ENCODE results near the gene LRRTM2.
"Not testable (repeated sequence)": the region's sequence is repeated elsewhere in the genome, so short reads cannot be mapped to it uniquely, and the experiment has no call there.

Gene LRRTM2

GRCh38 chr5:138874771-138875551 is at the start of gene LRRTM2:
LRRTM2 (minus strand) TSS chr5:138875335; CDS start chr5:138874911, 424 bp downstream.
- DNase-seq (ENCODE audit: low read depth): peak; percentile 45

- no peak for DNase-seq (ENCODE audit: low read depth)
These were observed 47.4 kb upstream of the LRRTM2 start for GRCh38 chr5:138922494-138922893.

- DNase-seq (ENCODE audit: low read depth): not testable (repeated sequence)
These were observed 46.2 kb upstream of the LRRTM2 start for GRCh38 chr5:138921362-138921761.

GRCh38 chr5:138920181-138920580 is 45.0 kb upstream of the LRRTM2 start:
- no peak for DNase-seq (ENCODE audit: low read depth)

GRCh38 chr5:138918686-138919085 is 43.6 kb upstream of the LRRTM2 start:
- DNase-seq (ENCODE audit: low read depth): no peak

GRCh38 chr5:138914338-138914737 is 39.2 kb upstream of the LRRTM2 start:
- no peak for DNase-seq (ENCODE audit: low read depth)

- no peak for DNase-seq (ENCODE audit: low read depth)
These were observed 38.6 kb upstream of the LRRTM2 start for GRCh38 chr5:138913773-138914172.

GRCh38 chr5:138912093-138912492 is 37.0 kb upstream of the LRRTM2 start:
- DNase-seq (ENCODE audit: low read depth): no peak

GRCh38 chr5:138911441-138911840 is 36.3 kb upstream of the LRRTM2 start:
- no peak for DNase-seq (ENCODE audit: low read depth)

- no peak for DNase-seq (ENCODE audit: low read depth)
These were observed 35.5 kb upstream of the LRRTM2 start for GRCh38 chr5:138910546-138911185.

- DNase-seq (ENCODE audit: low read depth): no peak
These were observed 34.6 kb upstream of the LRRTM2 start for GRCh38 chr5:138909734-138910133.

- DNase-seq (ENCODE audit: low read depth): peak; percentile 36
These were observed 30.4 kb upstream of the LRRTM2 start for GRCh38 chr5:138905541-138905940.

- DNase-seq (ENCODE audit: low read depth): no peak
These were observed 28.1 kb upstream of the LRRTM2 start for GRCh38 chr5:138903130-138903775.

GRCh38 chr5:138901716-138902115 is 26.6 kb upstream of the LRRTM2 start:
- DNase-seq (ENCODE audit: low read depth): no peak

- no peak for DNase-seq (ENCODE audit: low read depth)
These were observed 25.3 kb upstream of the LRRTM2 start for GRCh38 chr5:138900281-138900965.

- no peak for DNase-seq (ENCODE audit: low read depth)
These were observed 23.6 kb upstream of the LRRTM2 start for GRCh38 chr5:138898742-138899141.

- no peak for DNase-seq (ENCODE audit: low read depth)
These were observed 23.2 kb upstream of the LRRTM2 start for GRCh38 chr5:138898299-138898698.

- DNase-seq (ENCODE audit: low read depth): no peak
These were observed 20.8 kb upstream of the LRRTM2 start for GRCh38 chr5:138895918-138896317.

GRCh38 chr5:138890644-138891043 is 15.5 kb upstream of the LRRTM2 start:
- no peak for DNase-seq (ENCODE audit: low read depth)

- DNase-seq (ENCODE audit: low read depth): no peak
These were observed 14.9 kb upstream of the LRRTM2 start for GRCh38 chr5:138889994-138890393.

GRCh38 chr5:138884554-138884953 is 9.4 kb upstream of the LRRTM2 start:
- DNase-seq (ENCODE audit: low read depth): no peak

GRCh38 chr5:138884094-138884493 is 9.0 kb upstream of the LRRTM2 start:
- no peak for DNase-seq (ENCODE audit: low read depth)

GRCh38 chr5:138883211-138883610 is 8.1 kb upstream of the LRRTM2 start:
- DNase-seq (ENCODE audit: low read depth): no peak
